ENCODE data around the gene TRNP1.

TRNP1 gene

DNA sequence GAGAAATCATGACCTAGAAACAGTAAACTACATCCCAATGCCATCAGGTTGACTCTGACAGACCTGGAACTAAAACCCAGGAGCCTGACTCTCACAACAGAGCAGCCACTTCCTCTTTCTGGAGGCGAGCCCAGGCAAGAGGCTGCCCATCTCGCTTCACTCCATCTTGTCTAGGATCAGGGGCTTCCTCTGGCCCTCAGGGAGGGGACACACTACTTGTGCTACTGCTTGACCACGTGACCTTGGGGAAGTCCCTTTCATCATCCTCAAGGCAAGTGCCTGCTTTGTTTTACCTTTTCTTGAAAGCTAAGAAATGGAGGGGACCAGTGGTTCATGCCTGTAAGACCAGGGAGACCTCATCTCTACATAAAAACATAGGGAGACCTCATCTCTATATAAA, 21.8 kb downstream of the TRNP1 start:
- TF ChIP-seq, protein P1, sequence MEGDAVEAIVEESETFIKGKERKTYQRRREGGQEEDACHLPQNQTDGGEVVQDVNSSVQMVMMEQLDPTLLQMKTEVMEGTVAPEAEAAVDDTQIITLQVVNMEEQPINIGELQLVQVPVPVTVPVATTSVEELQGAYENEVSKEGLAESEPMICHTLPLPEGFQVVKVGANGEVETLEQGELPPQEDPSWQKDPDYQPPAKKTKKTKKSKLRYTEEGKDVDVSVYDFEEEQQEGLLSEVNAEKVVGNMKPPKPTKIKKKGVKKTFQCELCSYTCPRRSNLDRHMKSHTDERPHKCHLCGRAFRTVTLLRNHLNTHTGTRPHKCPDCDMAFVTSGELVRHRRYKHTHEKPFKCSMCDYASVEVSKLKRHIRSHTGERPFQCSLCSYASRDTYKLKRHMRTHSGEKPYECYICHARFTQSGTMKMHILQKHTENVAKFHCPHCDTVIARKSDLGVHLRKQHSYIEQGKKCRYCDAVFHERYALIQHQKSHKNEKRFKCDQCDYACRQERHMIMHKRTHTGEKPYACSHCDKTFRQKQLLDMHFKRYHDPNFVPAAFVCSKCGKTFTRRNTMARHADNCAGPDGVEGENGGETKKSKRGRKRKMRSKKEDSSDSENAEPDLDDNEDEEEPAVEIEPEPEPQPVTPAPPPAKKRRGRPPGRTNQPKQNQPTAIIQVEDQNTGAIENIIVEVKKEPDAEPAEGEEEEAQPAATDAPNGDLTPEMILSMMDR (IDR thresholded peaks at IDR 0.05; ENCODE audit: low read depth, low read length, missing control alignments): no peak
- no peak for DNase-seq (ENCODE audit: extremely low read depth, low read depth)
- H3K4me3 ChIP-seq (replicated peaks; ENCODE audit: low read depth, low read length): no peak overlapping the region

DNA sequence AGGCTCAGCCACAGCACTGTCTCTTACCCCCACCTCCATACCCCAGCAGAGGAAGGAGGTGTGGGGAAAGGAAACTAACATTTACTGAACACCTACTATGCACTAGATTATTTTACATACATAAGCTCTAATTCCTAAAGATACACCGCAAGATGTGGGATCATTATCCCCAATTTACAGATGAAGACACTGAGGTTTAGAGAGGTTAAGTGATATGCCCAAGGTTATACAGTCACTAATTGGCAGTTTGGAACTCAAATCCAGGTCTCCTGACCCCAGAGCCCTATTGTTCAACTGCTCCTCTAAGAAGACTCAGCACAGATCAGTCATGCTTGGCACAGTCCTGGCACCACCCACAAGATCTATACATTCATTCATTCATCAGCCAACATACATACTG, 22.9 kb downstream of the TRNP1 start:
- TF ChIP-seq, protein P1 (IDR thresholded peaks at IDR 0.05; ENCODE audit: low read depth, low read length, missing control alignments): no peak

DNA sequence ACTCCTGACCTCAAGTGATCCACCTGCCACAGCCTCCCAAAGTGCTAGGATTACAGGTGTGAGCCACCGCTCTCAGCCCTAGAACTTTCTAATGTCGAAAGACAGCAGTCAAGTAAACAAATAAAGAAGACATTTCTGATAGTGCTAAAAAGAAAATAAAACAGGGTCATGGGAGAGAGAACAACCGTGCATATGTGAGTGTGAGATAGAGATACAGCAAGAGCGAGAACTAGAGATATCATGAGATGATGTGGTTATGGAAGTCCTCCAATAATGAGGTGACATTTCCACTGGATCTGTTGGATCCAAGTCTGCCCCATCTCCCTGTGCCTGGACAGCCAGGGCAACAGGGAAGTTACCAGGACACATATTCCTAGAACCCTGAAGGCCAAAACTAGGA, 23.7 kb downstream of the TRNP1 start:
- TF ChIP-seq, protein P1 (IDR thresholded peaks at IDR 0.05; ENCODE audit: low read depth, low read length, missing control alignments): no peak
- no peak for DNase-seq (ENCODE audit: extremely low read depth, low read depth)
- H3K4me3 ChIP-seq (replicated peaks; ENCODE audit: low read depth, low read length): no peak overlapping the region

More for the DNA sequence above, 22.9 kb downstream of the TRNP1 start:
- H3K4me3 ChIP-seq (replicated peaks; ENCODE audit: low read depth, low read length): no peak overlapping the region
- DNase-seq (ENCODE audit: extremely low read depth, low read depth): no peak

DNA sequence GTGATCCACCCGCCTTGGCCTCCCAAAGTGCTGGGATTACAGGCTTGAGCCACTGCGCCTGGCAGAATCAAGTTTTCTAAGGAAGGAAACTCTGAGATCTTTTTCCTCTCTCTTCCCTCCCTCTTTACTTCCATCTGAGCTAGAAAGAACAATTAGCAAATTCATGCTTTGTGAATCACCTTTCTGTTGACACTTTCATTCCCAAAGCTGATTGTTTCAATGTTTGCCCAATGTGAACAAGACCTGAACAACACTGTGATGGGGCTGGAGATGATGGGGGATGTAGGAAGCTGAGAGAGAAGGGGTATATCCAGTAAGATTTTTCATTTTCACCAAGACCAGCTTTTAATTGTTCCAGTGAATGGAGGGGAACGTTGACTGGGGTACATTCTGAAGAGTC, 24.8 kb downstream of the TRNP1 start:
- no peak overlapping the region for H3K4me3 ChIP-seq (replicated peaks; ENCODE audit: low read depth, low read length)
- TF ChIP-seq, protein P1 (IDR thresholded peaks at IDR 0.05; ENCODE audit: low read depth, low read length, missing control alignments): no peak
- DNase-seq (ENCODE audit: extremely low read depth, low read depth): no peak

DNA sequence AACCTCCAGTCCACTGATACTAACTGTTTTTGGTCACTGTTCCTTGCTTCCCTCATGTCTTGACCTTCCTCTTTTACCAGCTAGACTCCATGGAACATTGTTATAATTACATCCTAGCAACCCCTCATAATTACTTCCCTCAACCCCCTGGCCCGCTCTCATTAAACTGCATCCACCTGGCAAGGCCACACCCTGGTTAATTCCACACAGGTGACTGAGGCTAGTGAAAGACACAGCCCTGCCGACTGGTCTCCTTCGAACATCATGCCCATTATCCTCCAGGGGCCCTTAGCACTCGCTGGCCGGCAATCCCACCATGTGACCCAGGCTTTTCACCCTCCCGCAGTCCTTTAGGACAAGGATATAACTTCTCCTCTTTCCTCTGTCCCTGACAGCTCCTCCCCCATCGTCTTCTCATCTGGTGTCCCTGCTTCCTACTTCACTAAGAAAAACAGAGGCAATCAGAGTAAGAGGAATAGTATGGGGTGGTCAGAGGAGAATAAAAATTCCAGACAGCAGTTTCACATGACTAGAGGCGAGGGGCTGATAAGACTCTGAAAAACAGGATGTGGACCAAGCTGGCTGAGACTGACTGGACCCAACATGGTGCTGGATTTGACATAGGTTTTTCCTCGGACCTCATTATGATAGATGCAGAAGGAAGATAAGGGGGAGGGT, 28.0 kb downstream of the TRNP1 start:
- H3K4me3 ChIP-seq (replicated peaks; ENCODE audit: low read depth, low read length): no peak overlapping the region
- TF ChIP-seq, protein P1 (IDR thresholded peaks at IDR 0.05; ENCODE audit: low read depth, low read length, missing control alignments): no peak
- no peak for DNase-seq (ENCODE audit: extremely low read depth, low read depth)

DNA sequence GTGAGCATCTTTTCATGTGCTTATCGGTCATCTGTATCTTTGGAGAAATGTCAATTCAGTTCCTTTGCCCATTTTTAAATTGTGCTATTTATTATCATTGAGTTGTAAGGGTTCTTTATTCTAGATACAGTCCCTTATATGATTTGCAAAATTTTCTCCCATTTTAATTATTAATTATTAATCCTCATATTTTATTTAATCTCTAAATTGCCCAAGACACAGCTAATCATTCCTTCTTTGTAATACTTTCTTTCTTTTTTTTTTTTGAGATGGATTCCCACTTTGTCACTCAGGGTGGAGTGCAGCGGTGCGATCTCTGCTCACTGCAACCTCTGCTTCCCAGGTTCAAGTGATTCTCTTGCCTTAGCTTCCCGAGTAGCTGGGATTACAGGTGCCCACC, 32.2 kb downstream of the TRNP1 start:
- no peak for DNase-seq (ENCODE audit: extremely low read depth, low read depth)
- no peak overlapping the region for H3K4me3 ChIP-seq (replicated peaks; ENCODE audit: low read depth, low read length)
- TF ChIP-seq, protein P1 (IDR thresholded peaks at IDR 0.05; ENCODE audit: low read depth, low read length, missing control alignments): no peak

All from HFF-Myc (cell line).